Loucy (cell line): ENCODE results near the gene KLF17.

ENCODE experiments used
- EZH2phosphoT487 ChIP-seq: fragments of 200-600 bp; IDR thresholded peaks from 2 replicates; pipeline ENCODE4 v1.6.1; 2018; ENCODE audit warnings: antibody characterized with exemption, mild to moderate bottlenecking, moderate library complexity, borderline replicate concordance
- TF ChIP-seq, protein P1 (sequence below): fragments of 200-600 bp; sonication (generic); conservative IDR thresholded peaks from 2 replicates; pipeline ENCODE4 v1.5.1; 2014; ENCODE audit warnings: mild to moderate bottlenecking, antibody characterized with exemption, low read length

DNA sequence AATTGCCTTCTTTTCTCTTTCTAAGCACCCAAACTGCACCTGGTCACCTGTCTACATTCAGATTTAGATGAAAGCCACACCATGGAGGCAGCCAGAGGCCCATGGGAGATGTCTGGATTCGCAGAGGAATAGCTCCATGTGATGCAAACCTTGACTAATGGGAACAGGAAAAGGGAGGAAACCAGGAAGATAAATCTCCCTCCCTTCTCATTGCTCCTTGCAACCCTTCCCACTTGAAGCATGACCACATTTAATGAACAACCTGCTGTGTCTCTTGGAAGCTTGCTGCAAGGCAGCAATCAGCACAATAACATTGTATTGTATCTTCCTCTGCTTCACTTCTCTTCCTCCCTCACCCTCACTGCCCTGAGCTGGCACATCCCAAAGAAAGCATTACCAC, 42.6 kb upstream of the KLF17 start:
- TF ChIP-seq, protein P1, sequence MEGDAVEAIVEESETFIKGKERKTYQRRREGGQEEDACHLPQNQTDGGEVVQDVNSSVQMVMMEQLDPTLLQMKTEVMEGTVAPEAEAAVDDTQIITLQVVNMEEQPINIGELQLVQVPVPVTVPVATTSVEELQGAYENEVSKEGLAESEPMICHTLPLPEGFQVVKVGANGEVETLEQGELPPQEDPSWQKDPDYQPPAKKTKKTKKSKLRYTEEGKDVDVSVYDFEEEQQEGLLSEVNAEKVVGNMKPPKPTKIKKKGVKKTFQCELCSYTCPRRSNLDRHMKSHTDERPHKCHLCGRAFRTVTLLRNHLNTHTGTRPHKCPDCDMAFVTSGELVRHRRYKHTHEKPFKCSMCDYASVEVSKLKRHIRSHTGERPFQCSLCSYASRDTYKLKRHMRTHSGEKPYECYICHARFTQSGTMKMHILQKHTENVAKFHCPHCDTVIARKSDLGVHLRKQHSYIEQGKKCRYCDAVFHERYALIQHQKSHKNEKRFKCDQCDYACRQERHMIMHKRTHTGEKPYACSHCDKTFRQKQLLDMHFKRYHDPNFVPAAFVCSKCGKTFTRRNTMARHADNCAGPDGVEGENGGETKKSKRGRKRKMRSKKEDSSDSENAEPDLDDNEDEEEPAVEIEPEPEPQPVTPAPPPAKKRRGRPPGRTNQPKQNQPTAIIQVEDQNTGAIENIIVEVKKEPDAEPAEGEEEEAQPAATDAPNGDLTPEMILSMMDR, result no peak
- no peak for TF ChIP-seq EZH2phosphoT487
